Peyer's patch (tissue), 4 donors: ENCODE results near the gene ANKRD55.
"Not testable (repeated sequence)": the region's sequence is repeated elsewhere in the genome, so short reads cannot be mapped to it uniquely, and the experiment has no call there.

Experiments used
- POLR2A ChIP-seq, 2 donors: fragments of 450-650 bp; IDR thresholded peaks; one replicate each; pipeline ENCODE4 v1.5.1; 2017; ENCODE audit warnings: antibody characterized with exemption in 2 of 2, mild to moderate bottlenecking in 2 of 2, moderate library complexity in 2 of 2
- TF ChIP-seq, protein P1 (sequence below), 6 experiments: fragments of 450-650 bp in 4 of 6; fragments of 200-600 bp in 2 of 6; sonication (generic) in 1 of 6; IDR thresholded peaks; one replicate each; pipeline ENCODE4 v1.5.1; 2017 to 2019; ENCODE audit warnings: antibody characterized with exemption in 6 of 6, mild to moderate bottlenecking in 3 of 6, moderate library complexity in 1 of 6

DNA sequence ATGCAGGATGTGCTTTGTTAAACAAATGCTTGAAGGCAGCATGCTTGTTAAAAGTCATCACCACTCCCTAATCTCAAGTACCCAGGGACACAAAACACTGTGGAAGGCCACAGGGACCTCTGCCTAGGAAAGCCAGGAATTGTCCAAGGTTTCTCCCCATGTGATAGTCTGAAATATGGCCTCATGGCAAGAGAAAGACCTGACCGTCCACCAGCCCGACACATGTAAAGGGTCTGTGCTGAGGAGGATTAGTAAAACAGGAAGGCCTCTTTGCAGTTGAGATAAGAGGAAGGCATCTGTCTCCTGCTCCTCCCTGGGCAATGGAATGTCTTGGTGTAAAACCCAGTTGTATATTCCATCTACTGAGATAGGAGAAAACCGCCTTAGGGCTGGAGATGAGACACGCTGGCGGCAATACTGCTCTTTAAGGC lies 75.9 kb downstream of the ANKRD55 start:
- TF ChIP-seq POLR2A (IDR thresholded peaks at IDR 0.05): not testable (repeated sequence)
- TF ChIP-seq, protein P1, sequence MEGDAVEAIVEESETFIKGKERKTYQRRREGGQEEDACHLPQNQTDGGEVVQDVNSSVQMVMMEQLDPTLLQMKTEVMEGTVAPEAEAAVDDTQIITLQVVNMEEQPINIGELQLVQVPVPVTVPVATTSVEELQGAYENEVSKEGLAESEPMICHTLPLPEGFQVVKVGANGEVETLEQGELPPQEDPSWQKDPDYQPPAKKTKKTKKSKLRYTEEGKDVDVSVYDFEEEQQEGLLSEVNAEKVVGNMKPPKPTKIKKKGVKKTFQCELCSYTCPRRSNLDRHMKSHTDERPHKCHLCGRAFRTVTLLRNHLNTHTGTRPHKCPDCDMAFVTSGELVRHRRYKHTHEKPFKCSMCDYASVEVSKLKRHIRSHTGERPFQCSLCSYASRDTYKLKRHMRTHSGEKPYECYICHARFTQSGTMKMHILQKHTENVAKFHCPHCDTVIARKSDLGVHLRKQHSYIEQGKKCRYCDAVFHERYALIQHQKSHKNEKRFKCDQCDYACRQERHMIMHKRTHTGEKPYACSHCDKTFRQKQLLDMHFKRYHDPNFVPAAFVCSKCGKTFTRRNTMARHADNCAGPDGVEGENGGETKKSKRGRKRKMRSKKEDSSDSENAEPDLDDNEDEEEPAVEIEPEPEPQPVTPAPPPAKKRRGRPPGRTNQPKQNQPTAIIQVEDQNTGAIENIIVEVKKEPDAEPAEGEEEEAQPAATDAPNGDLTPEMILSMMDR (IDR thresholded peaks at IDR 0.05): not testable (repeated sequence)
